GM12878 (cell line): ENCODE results near the gene TMEM86A.

Experiments
- EZH2 ChIP-seq: IDR thresholded peaks from 2 replicates; pipeline ENCODE4 v1.6.1; 2012; ENCODE audit warnings: low read depth, mild to moderate bottlenecking, control low read depth, inconsistent platforms, low read length, borderline replicate concordance; ENCODE audit not compliant: control insufficient read depth
- SIN3A ChIP-seq: IDR thresholded peaks from 2 replicates; pipeline ENCODE4 v1.6.1; 2012; ENCODE audit warnings: low read depth, low read length, improper control_type of control experiment

DNA sequence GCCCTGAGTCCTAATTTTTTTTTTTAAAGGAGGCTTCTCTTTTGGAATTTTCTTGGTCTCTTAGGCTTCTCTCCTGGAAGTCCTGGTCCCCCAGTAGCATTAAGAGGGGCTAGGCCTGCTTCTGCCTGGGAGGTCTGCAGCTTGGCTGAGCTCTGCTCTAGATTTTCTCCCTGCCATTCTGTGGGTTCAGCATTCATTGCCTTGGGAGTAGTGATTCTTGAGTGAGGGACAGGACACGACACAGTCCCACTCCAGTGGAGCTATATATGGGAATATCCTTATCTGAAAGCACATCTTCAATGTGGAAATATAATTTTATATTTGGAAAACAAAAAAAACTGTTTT, 23.7 kb downstream of the TMEM86A start:
- TF ChIP-seq EZH2: no peak
- TF ChIP-seq SIN3A: no peak
